NCI-H1694 treated with DMSO at 0.1 percent for 48 hours (cell line): ENCODE data around the gene CWF19L2.

Experiments used
- DNase-seq: peaks from one replicate; lab custom pipeline; 2025; lab: John Stamatoyannopoulos, UW

Gene CWF19L2

DNA sequence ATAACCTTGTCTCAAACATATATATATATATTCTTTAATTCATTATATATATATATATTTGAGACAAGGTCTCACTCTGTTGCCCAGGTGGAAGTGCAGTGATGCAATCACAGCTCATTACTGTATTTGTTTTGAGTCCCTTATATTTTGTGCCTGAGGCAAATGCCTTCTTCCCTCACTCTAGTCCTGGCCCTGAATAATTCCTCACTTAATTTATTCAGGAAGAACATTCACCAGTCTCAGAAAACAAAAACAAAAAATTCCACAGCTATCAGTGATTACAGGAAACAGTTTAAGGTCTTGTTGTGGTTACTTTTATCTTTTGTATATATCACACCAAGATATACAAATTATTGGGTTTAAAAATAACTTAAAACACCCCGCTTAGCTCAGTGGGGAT lies 155.7 kb downstream of the CWF19L2 start:
- no peak for DNase-seq

DNA sequence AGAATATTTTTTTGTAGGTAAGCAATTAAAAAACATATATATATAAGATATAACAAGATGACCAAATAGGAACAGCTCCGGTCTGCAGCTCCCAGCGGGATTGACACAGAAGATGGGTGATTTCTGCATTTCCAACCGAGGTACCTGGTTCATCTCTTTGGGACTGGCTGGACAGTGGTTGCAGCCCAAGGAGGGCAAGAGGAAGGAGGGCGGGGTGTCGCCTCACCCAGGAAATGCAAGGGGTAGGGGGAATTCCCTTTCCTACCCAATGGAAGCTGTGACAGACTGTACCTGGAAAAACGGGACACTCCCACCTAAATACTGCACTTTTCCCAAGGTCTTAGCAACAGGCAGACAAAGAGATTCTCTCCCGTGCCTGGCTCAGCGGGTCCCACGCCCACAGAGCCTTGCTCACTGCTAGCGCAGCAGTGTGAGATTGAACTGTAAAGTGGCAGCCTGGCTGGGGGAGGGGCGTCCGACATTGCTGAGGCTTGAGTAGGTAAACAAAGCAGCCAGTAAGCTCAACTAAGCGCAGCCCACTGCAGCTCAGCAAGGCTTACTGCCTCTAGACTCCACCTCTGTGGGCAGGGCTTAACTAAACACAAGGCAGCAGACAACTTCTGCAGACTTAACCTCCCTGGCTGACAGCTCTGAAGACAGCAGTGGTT lies 163.8 kb downstream of the CWF19L2 start:
- no peak for DNase-seq

DNA sequence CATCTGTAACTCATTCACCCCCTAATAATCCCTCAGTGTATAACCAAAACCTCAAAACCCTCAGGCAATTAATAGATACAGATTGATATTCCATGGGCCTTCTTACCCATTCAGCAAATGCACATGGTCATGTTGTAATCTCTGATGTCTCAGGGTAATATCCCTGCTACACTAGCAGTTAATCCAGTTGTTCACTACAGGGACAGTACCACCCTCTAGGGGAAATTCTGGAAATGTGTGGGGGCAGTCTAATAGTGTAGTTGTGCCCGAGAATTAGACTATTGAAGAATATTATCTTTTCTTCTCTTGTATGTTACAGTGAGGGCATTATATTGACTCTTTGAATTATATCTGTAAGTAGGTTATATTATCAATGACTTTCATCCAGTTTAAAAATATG lies 175.4 kb downstream of the CWF19L2 start:
- DNase-seq: no peak
